ENCODE measurements around the gene FLOT2.

- TF ChIP-seq CTCF (conservative IDR thresholded peaks at IDR 0.05) (no peak), EZH2 (IDR thresholded peaks at IDR 0.05; ENCODE audit: low read depth) (no peak)
Observed at GRCh38 chr17:28926366-28926765, 28.8 kb upstream of the FLOT2 start.

Measured in PC-9 (cell line).